Measurements from ENCODE around the gene DEF6. TPM values are rescaled to one million over a fixed set of nuclear protein-coding genes. Genes with fewer than 3 reads are reported as not detected.

DEF6 gene
- total RNA-seq, 4 donors from 2014 or later, result 28.0 to 99.9 (median 35.5) TPM

DNA sequence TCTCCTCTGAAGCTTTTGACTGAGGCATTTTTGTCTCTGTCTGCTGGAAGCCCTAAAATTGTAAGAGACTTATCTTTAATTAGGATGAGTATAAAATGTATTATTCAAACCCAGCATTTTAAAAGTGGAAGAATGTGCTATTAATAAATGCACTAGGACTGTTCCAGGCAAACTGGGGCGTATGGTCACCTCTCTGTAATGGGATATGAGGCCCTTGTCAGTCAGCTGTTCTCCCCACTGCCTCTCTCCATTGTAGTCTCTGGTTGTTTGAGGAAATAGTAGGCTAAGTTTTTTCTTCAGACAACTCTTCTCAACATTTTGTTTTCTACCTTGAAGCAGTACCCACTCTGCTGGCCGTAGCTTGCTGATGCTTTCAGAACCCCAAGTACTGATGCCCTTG is 14.3 kb upstream of the DEF6 start:
- Histone ChIP-seq H3K4me3 (no peak overlapping the region), H3K27me3 (no peaks in the 10 kb centered on the region), H3K27ac (no peak overlapping the region), H3K9me3 (no peaks in the 10 kb centered on the region), H3K4me1 (no peaks in the 10 kb centered on the region), H3K36me3 (peaks cover 68% of the 10 kb centered on the region)
- no peak for DNase-seq (ENCODE audit: low spot score in 2 of 2)
- TF ChIP-seq CTCF (IDR thresholded peaks at IDR 0.05) (no peak), POLR2A (IDR thresholded peaks at IDR 0.05) (no peak), EP300 (IDR thresholded peaks at IDR 0.05) (no peak), POLR2AphosphoS5 (IDR thresholded peaks at IDR 0.05) (no peak)
- WGBS, result 83% methylated on average over 2 of the region's 2 CpGs

GRCh38 chr6:35287671-35288396 is 9.8 kb upstream of the DEF6 start:
- Histone ChIP-seq H3K36me3 (peaks cover 96% of the 10 kb centered on the region), H3K27me3 (no peaks in the 10 kb centered on the region), H3K4me3 (no peak overlapping the region), H3K4me1 (no peaks in the 10 kb centered on the region), H3K27ac (no peak overlapping the region), H3K9me3 (no peaks in the 10 kb centered on the region)
- 83% methylated on average over 11 of the region's 12 CpGs for WGBS
- DNase-seq (ENCODE audit: low spot score in 2 of 2), result no peak
- TF ChIP-seq CTCF (IDR thresholded peaks at IDR 0.05) (no peak), POLR2A (IDR thresholded peaks at IDR 0.05) (no peak), POLR2AphosphoS5 (IDR thresholded peaks at IDR 0.05) (no peak), EP300 (IDR thresholded peaks at IDR 0.05) (no peak)

GRCh38 chr6:35288834-35289233 is 8.8 kb upstream of the DEF6 start:
- DNase-seq (ENCODE audit: low spot score in 2 of 2), result no peak
- TF ChIP-seq CTCF (IDR thresholded peaks at IDR 0.05) (no peak), EP300 (IDR thresholded peaks at IDR 0.05) (no peak), POLR2AphosphoS5 (IDR thresholded peaks at IDR 0.05) (no peak), POLR2A (IDR thresholded peaks at IDR 0.05) (no peak)
- H3K9me3 ChIP-seq, result no peaks in the 10 kb centered on the region
- no peak overlapping the region for H3K4me3 ChIP-seq
- H3K27ac ChIP-seq, result no peak overlapping the region
- no peaks in the 10 kb centered on the region for H3K27me3 ChIP-seq
- peaks cover 96% of the 10 kb centered on the region for H3K36me3 ChIP-seq
- H3K4me1 ChIP-seq, result no peaks in the 10 kb centered on the region
- WGBS, result 70% methylated on average over 4 of the region's 4 CpGs

GRCh38 chr6:35291491-35291890 is 6.1 kb upstream of the DEF6 start:
- Histone ChIP-seq H3K9me3 (no peaks in the 10 kb centered on the region), H3K4me1 (no peaks in the 10 kb centered on the region), H3K4me3 (no peak overlapping the region), H3K36me3 (peaks cover 89% of the 10 kb centered on the region), H3K27ac (no peak overlapping the region), H3K27me3 (no peaks in the 10 kb centered on the region)
- TF ChIP-seq CTCF (IDR thresholded peaks at IDR 0.05), result no peak
- no peak for TF ChIP-seq EP300 (IDR thresholded peaks at IDR 0.05)
- TF ChIP-seq POLR2AphosphoS5 (IDR thresholded peaks at IDR 0.05), result no peak
- no peak for TF ChIP-seq POLR2A (IDR thresholded peaks at IDR 0.05)
- WGBS, result 81% methylated on average over 13 of the region's 13 CpGs
- DNase-seq (ENCODE audit: low spot score in 2 of 2), result no peak

DNA sequence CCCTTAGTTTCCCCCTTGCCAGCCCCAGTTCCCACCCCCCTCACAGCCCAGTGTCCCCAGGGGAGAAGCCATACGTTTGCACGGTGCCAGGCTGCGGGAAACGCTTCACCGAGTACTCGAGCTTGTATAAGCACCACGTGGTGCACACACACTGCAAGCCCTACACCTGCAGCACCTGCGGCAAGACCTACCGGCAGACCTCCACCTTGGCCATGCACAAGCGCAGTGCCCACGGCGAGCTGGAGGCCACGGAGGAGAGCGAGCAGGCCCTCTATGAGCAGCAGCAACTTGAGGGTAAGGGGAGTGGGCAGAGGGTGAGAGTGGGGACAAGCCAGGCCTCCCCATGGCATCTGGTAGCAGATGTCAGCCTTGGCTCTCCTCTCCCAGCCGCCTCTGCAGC is 5.1 kb upstream of the DEF6 start:
- peaks cover 80% of the 10 kb centered on the region for H3K36me3 ChIP-seq
- H3K27me3 ChIP-seq, result no peaks in the 10 kb centered on the region
- DNase-seq (ENCODE audit: low spot score in 2 of 2), result peak in 1 of 2 donors; percentile 49
- TF ChIP-seq POLR2AphosphoS5 (IDR thresholded peaks at IDR 0.05), result no peak
- TF ChIP-seq EP300 (IDR thresholded peaks at IDR 0.05), result no peak
- H3K4me1 ChIP-seq, result peaks cover 7% of the 10 kb centered on the region
- H3K4me3 ChIP-seq, result no peak overlapping the region
- no peak overlapping the region for H3K27ac ChIP-seq
- no peaks in the 10 kb centered on the region for H3K9me3 ChIP-seq
- 75% methylated on average over 15 of the region's 15 CpGs for WGBS
